ENCODE measurements around the gene LGI1.

Gene LGI1

GRCh38 chr10:93742633-93743349, 14.9 kb upstream of the LGI1 start:
- H3K4me3 ChIP-seq (IDR thresholded peaks at IDR 0.05; ENCODE audit: insufficient read depth, low read depth, low read length) = no peak overlapping the region
- no peaks in the 10 kb centered on the region for H3K79me2 ChIP-seq (ENCODE audit: insufficient read depth, low read depth)
- 0 out of 2 replicates have a peak overlapping the region, but pooled peaks have one; percentile 1 for H2AFZ ChIP-seq (ENCODE audit: low read depth)
- H3K27ac ChIP-seq = no peak overlapping the region
- peaks cover 13% of the 10 kb centered on the region for H3K4me1 ChIP-seq (ENCODE audit: low read depth, poor library complexity, severe bottlenecking)
- no peak for TF ChIP-seq CTCF (conservative IDR thresholded peaks at IDR 0.05; ENCODE audit: low read depth, low read length)
- peak overlapping the region; percentile 7; the same call in 1 of the 2 replicates for H3K4me2 ChIP-seq
- H3K36me3 ChIP-seq (ENCODE audit: insufficient read depth) = no peaks in the 10 kb centered on the region
- no peak overlapping the region for H3K9ac ChIP-seq
- no peaks in the 10 kb centered on the region for H4K20me1 ChIP-seq (ENCODE audit: insufficient read depth)
- no peaks in the 10 kb centered on the region for H3K27me3 ChIP-seq (ENCODE audit: insufficient read depth, low read depth)

GRCh38 chr10:93745408-93746065, 12.2 kb upstream of the LGI1 start:
- H2AFZ ChIP-seq (ENCODE audit: low read depth) = no peak overlapping the region
- no peaks in the 10 kb centered on the region for H3K27me3 ChIP-seq (ENCODE audit: insufficient read depth, low read depth)
- H3K27ac ChIP-seq = no peak overlapping the region
- H4K20me1 ChIP-seq (ENCODE audit: insufficient read depth) = no peaks in the 10 kb centered on the region
- no peak overlapping the region for H3K4me2 ChIP-seq
- H3K79me2 ChIP-seq (ENCODE audit: insufficient read depth, low read depth) = no peaks in the 10 kb centered on the region
- no peak overlapping the region for H3K4me3 ChIP-seq (IDR thresholded peaks at IDR 0.05; ENCODE audit: insufficient read depth, low read depth, low read length)
- H3K4me1 ChIP-seq (ENCODE audit: low read depth, poor library complexity, severe bottlenecking) = peaks cover 13% of the 10 kb centered on the region
- no peaks in the 10 kb centered on the region for H3K36me3 ChIP-seq (ENCODE audit: insufficient read depth)
- TF ChIP-seq CTCF (conservative IDR thresholded peaks at IDR 0.05; ENCODE audit: low read depth, low read length) = no peak
- no peak overlapping the region for H3K9ac ChIP-seq

- no peak overlapping the region for H3K27ac ChIP-seq
- no peak overlapping the region for H3K4me2 ChIP-seq
- H3K4me1 ChIP-seq (ENCODE audit: low read depth, poor library complexity, severe bottlenecking) = peaks cover 13% of the 10 kb centered on the region
- H3K27me3 ChIP-seq (ENCODE audit: insufficient read depth, low read depth) = no peaks in the 10 kb centered on the region
- no peaks in the 10 kb centered on the region for H3K36me3 ChIP-seq (ENCODE audit: insufficient read depth)
- H4K20me1 ChIP-seq (ENCODE audit: insufficient read depth) = no peaks in the 10 kb centered on the region
- H3K4me3 ChIP-seq (IDR thresholded peaks at IDR 0.05; ENCODE audit: insufficient read depth, low read depth, low read length) = no peak overlapping the region
- no peak overlapping the region for H2AFZ ChIP-seq (ENCODE audit: low read depth)
- H3K9ac ChIP-seq = no peak overlapping the region
- no peaks in the 10 kb centered on the region for H3K79me2 ChIP-seq (ENCODE audit: insufficient read depth, low read depth)
- peak; percentile 17; the same call in 1 of the 2 replicates for TF ChIP-seq CTCF (conservative IDR thresholded peaks at IDR 0.05; ENCODE audit: low read depth, low read length)
These were observed 10.9 kb upstream of the LGI1 start for GRCh38 chr10:93746844-93747284.

GRCh38 chr10:93749218-93749799, 8.4 kb upstream of the LGI1 start:
- no peaks in the 10 kb centered on the region for H3K4me1 ChIP-seq (ENCODE audit: low read depth, poor library complexity, severe bottlenecking)
- H3K27me3 ChIP-seq (ENCODE audit: insufficient read depth, low read depth) = no peaks in the 10 kb centered on the region

More at GRCh38 chr10:93749218-93749799, 8.4 kb upstream of the LGI1 start:
- H3K27ac ChIP-seq = no peak overlapping the region
- H3K36me3 ChIP-seq (ENCODE audit: insufficient read depth) = no peaks in the 10 kb centered on the region
- H3K4me2 ChIP-seq = no peak overlapping the region
- no peak overlapping the region for H3K9ac ChIP-seq
- no peak overlapping the region for H3K4me3 ChIP-seq (IDR thresholded peaks at IDR 0.05; ENCODE audit: insufficient read depth, low read depth, low read length)
- H2AFZ ChIP-seq (ENCODE audit: low read depth) = no peak overlapping the region
- no peaks in the 10 kb centered on the region for H3K79me2 ChIP-seq (ENCODE audit: insufficient read depth, low read depth)
- no peak for TF ChIP-seq CTCF (conservative IDR thresholded peaks at IDR 0.05; ENCODE audit: low read depth, low read length)
- no peaks in the 10 kb centered on the region for H4K20me1 ChIP-seq (ENCODE audit: insufficient read depth)
